Activated T-cell treated with anti-CD3 and anti-CD28 coated beads, Interleukin-2, amount 50 U/mL, for 72 hours (primary cell): Measurements from ENCODE around the gene PEX6. TPM values are rescaled to one million over a fixed set of nuclear protein-coding genes. Genes with fewer than 3 reads are reported as not detected.

ENCODE experiments used
- ATAC-seq, 2 donors: fragments of 150-1000 bp; cut with Tn5 transposase; replicated peaks in 1 of 2; 2 replicates each; pipeline ENCODE4 v1.10.0; 2021; ENCODE audit warnings: moderate library complexity in 2 of 2, mild to moderate bottlenecking in 1 of 2
- DNase-seq, 2 donors: peaks; one replicate each; pipeline ENCODE4 v3.0.0; 2021 to 2022; ENCODE audit warnings: mixed read lengths in 1 of 2
- H3K27ac Mint-ChIP-seq: one replicate; pipeline ENCODE4 v1.8.0; 2022; ENCODE audit warnings: mild to moderate bottlenecking, moderate library complexity, mixed read lengths
- H3K27me3 Mint-ChIP-seq: one replicate; pipeline ENCODE4 v1.8.0; 2022; ENCODE audit warnings: low read depth, mixed read lengths
- H3K36me3 Mint-ChIP-seq, 2 donors: one replicate each; pipeline ENCODE4 v1.8.0; 2022; ENCODE audit warnings: mixed read lengths in 2 of 2, mild to moderate bottlenecking in 1 of 2; ENCODE audit not compliant: insufficient read depth in 2 of 2
- H3K4me1 Mint-ChIP-seq: one replicate; pipeline ENCODE4 v1.8.0; 2022; ENCODE audit warnings: low read depth, mixed read lengths
- H3K4me3 Mint-ChIP-seq, 2 donors: one replicate each; pipeline ENCODE4 v1.8.0; 2022; ENCODE audit warnings: mild to moderate bottlenecking in 2 of 2, mixed read lengths in 2 of 2, moderate library complexity in 2 of 2
- H3K9me3 Mint-ChIP-seq, 2 donors: one replicate each; pipeline ENCODE4 v1.8.0; 2022; ENCODE audit warnings: mixed read lengths in 2 of 2
- total RNA-seq, 2 donors: library from RNA; stranded (reverse); gene quantifications; one replicate each; pipeline ENCODE4 v1.2.3, GENCODE V29; 2022

Gene PEX6
- total RNA-seq, 2 donors from 2014 or later = 28.0 to 31.5 TPM

DNA sequence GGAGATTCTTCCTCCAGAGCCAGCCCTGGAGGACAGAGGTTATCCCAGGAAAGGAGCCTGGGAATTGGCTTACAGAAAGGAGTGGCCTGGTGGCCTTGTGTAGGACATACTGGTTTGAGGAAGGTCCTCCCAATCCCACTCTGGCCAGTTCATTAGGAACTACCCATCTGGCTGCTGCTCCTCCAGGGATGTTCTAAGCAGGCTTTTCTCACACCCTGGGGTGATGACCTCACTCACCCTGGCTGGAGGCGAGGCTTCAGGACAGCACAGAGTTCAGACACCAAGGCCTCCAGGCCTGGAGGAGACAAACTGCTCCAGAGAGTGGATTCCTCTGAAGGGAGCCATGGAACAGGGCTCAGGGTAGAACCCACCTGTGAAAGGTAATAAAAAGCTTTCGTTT, 9.6 kb downstream of the PEX6 start:
- no peak for ATAC-seq
- Mint-ChIP-seq H3K4me3 (no peak overlapping the region), H3K27ac (no peak overlapping the region), H3K4me1 (peaks cover 8% of the 10 kb centered on the region), H3K9me3 (no peaks in the 10 kb centered on the region), H3K27me3 (no peaks in the 10 kb centered on the region), H3K36me3 (peaks cover 2 to 10% of the 10 kb centered on the region in 2 donors)
- DNase-seq = no peak

DNA sequence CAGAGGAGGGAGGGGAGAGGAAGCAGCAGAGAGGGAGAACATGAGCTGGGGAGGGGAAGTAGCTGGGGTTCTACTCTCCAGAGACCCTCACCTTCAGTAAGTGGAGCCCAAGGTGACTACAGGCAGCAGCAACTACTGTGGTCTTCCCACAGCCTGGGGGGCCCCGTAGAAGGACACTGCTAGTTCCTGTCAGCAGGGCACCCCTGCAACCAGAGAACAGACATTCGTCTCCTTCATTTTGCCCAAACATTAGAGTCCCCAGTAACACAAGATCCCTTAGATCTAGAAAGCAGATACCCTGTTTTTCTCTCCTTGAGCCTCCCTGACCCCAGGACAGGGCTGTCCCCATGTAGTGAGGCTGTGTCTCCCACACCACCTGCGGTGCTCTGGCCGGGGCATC, 10.2 kb downstream of the PEX6 start:
- no peak for DNase-seq
- peaks cover 8% of the 10 kb centered on the region for H3K4me1 Mint-ChIP-seq
- no peak overlapping the region for H3K27ac Mint-ChIP-seq
- no peak for ATAC-seq
- H3K9me3 Mint-ChIP-seq = no peaks in the 10 kb centered on the region
- H3K4me3 Mint-ChIP-seq = no peak overlapping the region
- peaks cover 2 to 10% of the 10 kb centered on the region in 2 donors for H3K36me3 Mint-ChIP-seq
- no peaks in the 10 kb centered on the region for H3K27me3 Mint-ChIP-seq

DNA sequence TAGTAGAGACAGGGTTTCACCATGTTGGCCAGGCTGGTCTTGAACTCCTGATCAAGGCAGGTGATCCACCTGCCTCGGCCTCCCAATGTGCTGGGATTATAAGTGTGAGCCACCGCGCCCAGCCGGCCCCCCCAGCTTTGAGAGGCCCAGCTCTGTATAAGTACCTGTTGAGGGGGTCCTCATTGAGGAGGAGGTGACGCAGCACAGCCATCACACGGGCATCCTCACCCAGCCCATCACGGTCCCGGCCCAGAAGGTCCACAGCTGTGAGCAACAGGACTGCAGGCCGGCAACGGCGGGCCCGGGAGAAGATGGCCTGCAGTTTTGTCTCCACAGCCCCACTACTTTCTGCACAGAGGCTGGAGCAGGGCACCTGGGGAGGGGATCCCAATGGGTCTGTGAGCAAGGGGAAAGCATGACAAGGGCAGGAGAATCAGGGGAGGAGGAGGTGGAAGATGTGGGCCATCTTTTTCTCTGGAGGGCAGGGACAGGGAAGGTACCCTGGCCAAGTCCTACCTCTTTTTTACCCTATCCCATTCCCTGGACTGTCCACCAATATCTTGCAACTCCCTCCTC, 10.8 kb downstream of the PEX6 start:
- ATAC-seq = no peak
- Mint-ChIP-seq H3K27ac (no peak overlapping the region), H3K4me3 (no peak overlapping the region), H3K36me3 (peaks cover 2 to 10% of the 10 kb centered on the region in 2 donors), H3K9me3 (no peaks in the 10 kb centered on the region), H3K27me3 (no peaks in the 10 kb centered on the region), H3K4me1 (peaks cover 8% of the 10 kb centered on the region)
- no peak for DNase-seq

DNA sequence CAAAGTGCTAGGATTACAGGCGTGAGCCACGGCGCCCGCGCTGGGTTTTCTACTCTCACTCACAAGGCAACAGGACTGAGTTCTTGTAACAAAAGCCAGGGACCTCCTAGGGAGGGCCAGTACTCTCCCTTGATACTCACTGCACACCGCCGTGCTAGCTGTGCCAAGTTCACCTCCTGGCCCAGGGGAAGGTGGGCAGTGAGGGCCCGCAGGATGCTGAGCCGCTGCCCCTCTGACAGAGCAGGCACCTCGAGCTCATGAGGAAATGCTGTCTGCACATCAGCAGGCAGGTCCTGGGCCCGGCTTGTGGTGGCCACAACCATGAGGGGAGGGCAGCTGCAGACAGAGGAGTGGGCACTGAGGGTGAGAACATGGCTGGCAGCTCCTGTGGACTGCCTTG, 11.8 kb downstream of the PEX6 start:
- H3K27ac Mint-ChIP-seq = no peak overlapping the region
- H3K27me3 Mint-ChIP-seq = no peaks in the 10 kb centered on the region
- ATAC-seq (no peak), DNase-seq (no peak)
- no peak overlapping the region for H3K4me3 Mint-ChIP-seq
- H3K36me3 Mint-ChIP-seq = peaks cover 2 to 8% of the 10 kb centered on the region in 2 donors
- H3K4me1 Mint-ChIP-seq = peaks cover 8% of the 10 kb centered on the region
- no peaks in the 10 kb centered on the region for H3K9me3 Mint-ChIP-seq

DNA sequence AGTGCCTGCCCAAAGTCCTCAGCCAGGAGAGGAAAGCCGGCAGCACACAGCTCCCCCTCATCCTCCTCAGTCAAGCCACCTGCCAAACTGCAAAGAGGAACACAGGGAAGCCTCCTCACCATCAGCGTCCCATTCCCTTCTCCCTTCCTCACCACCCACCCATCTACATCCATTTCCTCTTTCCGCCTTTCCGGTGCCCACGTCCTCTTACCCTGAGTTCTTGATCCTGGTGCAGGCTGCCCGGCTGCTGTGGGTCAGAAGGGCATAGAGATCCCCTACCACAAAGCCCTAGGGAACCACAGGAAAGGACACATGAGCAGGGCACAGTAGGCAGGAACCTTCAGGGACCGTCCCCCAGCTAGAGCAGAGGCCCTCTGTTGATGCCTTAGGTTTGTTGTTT, 12.4 kb downstream of the PEX6 start:
- Mint-ChIP-seq H3K27me3 (no peaks in the 10 kb centered on the region), H3K36me3 (peaks cover 2 to 8% of the 10 kb centered on the region in 2 donors), H3K4me3 (no peak overlapping the region), H3K9me3 (no peaks in the 10 kb centered on the region), H3K27ac (no peak overlapping the region), H3K4me1 (peaks cover 6% of the 10 kb centered on the region)
- no peak for ATAC-seq
- no peak for DNase-seq

DNA sequence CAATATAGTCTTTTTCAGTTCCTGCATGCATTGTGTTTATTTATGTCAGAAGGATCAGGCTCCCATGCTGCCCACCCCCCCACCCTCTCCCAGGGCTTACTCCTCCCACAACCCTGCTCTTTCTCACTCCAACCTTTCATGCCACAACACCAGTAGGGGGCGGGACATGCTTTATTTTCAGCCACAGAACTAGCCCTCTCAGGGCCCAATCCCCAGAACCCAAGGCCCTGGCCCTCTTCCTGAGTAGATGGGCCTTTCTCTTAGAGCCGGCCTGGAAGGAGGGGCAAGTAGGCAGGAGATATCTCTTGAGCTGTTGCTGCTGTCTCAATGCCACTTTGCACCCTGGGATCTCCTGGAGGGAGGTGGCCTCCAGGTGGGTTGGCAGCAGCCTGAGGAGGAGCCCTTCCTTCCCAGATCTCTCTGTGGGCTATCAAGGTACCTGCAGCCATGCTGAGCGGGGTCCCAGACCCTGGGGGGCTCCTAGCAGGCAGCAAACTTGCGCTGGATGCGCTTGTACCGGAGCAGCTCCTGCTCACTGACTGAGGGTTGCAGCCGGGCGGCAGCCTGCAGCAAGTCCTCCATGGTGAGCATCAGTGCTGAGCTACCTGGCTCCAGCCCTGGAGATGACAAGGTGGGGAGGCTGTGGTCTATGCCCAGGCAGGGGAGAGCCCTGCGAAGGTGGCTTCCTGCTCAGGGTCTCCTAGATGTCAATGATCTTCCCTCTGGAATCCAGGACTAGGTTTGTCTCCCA, 15.0 kb downstream of the PEX6 start:
- peaks cover 10% of the 10 kb centered on the region for H3K4me1 Mint-ChIP-seq
- H3K9me3 Mint-ChIP-seq = no peaks in the 10 kb centered on the region
- peak in 1 of 2 donors; percentile 36 for DNase-seq
- peak in 1 of 2 donors; percentile 30 for ATAC-seq
- no peak overlapping the region for H3K4me3 Mint-ChIP-seq
- H3K36me3 Mint-ChIP-seq = peaks cover 0 to 6% of the 10 kb centered on the region in 2 donors
- H3K27me3 Mint-ChIP-seq = peaks cover 8% of the 10 kb centered on the region
- no peak overlapping the region for H3K27ac Mint-ChIP-seq

DNA sequence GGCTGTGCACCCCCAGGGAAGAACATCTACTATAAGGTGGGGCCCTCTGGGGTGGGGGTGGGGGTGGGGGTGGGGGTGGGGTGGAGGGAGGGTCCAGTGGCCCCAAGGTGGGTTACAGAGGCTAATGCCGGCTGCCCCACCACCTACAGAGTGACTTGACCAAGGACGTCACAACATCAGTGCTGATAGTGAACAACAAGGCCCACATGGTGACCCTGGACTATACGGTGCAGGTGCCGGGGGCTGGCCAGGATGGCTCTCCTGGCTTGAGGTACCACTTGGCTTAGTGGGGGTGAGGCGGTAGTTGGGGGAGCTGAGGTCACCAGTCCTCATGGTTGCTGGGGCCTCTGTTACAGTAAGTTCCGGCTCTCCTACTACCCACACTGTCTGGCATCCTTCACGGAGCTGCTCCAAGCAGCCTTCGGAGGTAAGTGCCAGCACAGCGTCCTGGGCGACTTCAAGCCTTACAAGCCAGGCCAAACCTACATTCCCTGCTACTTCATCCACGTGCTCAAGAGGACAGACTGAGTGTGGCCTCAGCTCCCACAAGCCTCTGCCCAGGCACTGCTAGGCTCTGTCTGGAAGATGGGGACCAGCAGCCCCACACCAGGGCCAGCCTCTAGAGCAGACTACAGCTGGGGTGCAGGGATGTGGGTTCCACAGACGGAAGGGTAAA, 15.7 kb downstream of the PEX6 start:
- Mint-ChIP-seq H3K9me3 (no peaks in the 10 kb centered on the region), H3K36me3 (peaks cover 0 to 6% of the 10 kb centered on the region in 2 donors), H3K27ac (no peak overlapping the region), H3K4me1 (peaks cover 10% of the 10 kb centered on the region), H3K4me3 (no peak overlapping the region), H3K27me3 (peaks cover 8% of the 10 kb centered on the region)
- no peak for DNase-seq
- ATAC-seq = no peak

DNA sequence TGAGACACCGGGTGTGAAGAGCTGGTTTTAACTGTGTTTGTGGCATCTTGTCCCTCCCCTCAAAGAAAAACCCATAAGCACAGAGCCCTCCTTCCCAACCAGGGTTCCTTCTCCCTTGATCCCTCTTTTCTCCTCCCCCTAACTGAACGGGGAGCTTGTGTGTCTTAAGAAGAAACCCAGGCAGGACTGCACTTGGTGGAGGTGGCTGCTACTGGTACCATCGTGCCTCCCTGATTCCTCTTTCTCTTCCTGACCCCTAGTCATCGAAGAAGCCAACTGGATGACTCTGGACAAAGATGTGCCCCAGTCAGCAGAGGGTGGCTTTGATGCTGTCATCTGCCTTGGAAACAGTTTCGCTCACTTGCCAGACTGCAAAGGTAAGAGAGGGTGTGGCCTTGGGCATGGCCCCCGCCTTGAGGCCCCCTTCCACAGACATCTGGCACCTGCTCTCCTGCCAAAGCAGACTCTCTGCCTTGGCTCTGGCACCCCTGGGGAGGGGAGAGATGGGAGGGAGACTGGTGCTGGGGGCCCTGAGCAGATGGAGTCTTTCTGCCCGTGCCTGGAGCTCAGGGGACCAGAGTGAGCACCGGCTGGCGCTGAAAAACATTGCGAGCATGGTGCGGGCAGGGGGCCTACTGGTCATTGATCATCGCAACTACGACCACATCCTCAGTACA, 16.3 kb downstream of the PEX6 start:
- Mint-ChIP-seq H3K27me3 (peaks cover 8% of the 10 kb centered on the region), H3K4me3 (peak overlapping the region in 1 of 2 donors; percentile 7), H3K4me1 (peaks cover 10% of the 10 kb centered on the region), H3K36me3 (peaks cover 0 to 6% of the 10 kb centered on the region in 2 donors), H3K27ac (no peak overlapping the region), H3K9me3 (no peaks in the 10 kb centered on the region)
- DNase-seq = no peak
- ATAC-seq = no peak

DNA sequence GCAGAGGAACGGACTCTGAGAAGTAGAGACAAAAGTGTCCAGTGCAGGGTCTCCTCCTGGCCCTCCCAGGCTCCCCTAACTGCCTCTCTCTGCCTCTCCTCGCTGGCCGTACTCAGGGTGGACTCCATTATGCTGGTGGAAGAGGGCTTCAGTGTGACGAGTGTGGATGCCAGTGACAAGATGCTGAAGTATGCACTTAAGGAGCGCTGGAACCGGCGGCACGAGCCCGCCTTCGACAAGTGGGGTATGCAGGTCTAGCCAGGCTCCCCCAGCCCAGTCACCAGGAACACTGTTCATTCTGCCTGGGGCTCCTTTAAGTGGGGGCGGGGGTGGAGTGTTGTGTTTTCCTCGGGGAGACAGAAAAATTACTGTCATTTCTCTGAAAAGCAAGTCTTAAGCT, 16.9 kb downstream of the PEX6 start:
- peaks cover 10% of the 10 kb centered on the region for H3K4me1 Mint-ChIP-seq
- DNase-seq (no peak), ATAC-seq (no peak)
- peak overlapping the region in 1 of 2 donors; percentile 7 for H3K4me3 Mint-ChIP-seq
- no peak overlapping the region for H3K27ac Mint-ChIP-seq
- H3K9me3 Mint-ChIP-seq = no peaks in the 10 kb centered on the region
- H3K27me3 Mint-ChIP-seq = peaks cover 8% of the 10 kb centered on the region
- H3K36me3 Mint-ChIP-seq = peaks cover 0 to 6% of the 10 kb centered on the region in 2 donors

DNA sequence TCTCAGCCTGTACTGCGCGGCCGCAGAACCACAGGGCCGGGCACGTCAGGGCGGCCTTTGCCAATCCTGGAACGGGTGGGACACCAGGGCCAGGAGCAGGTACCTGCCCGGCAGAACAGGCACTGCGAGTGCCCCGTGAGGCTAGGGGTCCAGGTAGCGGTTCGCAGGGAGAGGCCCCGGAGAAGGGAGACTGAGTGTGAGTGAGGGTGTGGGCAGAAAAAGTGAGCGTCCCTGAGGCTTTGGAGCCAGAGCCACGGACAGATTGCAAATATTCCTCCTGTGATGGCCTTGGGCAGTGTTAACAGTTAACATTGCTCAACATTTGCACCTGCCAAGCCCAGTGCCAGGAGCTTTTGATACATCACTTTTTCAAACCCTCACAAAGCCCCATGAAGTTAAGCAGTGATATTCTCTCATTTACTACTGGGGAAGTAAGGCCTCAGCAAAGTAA, 17.9 kb downstream of the PEX6 start:
- Mint-ChIP-seq H3K27ac (no peak overlapping the region), H3K4me1 (peaks cover 10% of the 10 kb centered on the region), H3K9me3 (no peaks in the 10 kb centered on the region), H3K4me3 (peak overlapping the region; percentile 88 to 93), H3K27me3 (peaks cover 8% of the 10 kb centered on the region), H3K36me3 (peaks cover 0 to 2% of the 10 kb centered on the region in 2 donors)
- ATAC-seq (no peak), DNase-seq (no peak)

DNA sequence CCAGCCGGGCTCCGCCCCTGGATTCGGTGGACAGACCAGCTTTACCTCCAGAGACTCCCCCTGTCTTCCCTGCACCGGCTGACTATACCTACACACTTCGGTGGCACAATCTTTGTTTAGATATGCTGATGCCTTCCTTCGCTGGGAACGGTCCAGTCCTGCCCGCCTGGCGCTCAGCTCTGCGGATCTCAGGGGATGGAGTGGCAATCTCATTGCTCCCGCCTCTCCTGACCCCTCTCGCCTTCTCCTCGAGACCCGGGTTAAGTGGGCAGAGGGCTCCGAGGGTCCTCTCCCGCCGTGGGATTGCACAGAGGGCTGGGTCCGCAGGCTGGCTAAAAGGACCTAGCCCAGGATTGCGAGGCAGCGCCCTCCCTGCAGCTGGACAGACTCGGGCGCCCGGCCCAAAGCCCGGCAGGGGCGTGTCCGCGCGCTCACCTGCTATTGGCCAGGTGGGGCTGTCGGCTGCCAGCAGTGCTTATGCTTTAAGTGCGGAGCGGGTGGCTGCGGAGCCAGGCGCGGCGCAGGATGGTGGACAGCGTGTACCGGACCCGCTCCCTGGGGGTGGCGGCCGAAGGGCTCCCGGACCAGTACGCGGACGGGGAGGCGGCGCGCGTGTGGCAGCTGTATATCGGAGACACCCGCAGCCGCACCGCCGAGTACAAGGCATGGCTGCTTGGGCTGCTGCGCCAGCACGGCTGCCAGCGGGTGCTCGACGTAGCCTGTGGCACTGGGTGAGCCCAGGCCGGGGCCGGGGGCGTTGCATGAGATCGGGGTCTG, 18.6 kb downstream of the PEX6 start, which contains the start of gene GNMT:
GNMT (plus strand) TSS at position 512 of the 777 bp plus-strand sequence; CDS start at position 526, 14 bp downstream.
- Mint-ChIP-seq H3K9me3 (no peaks in the 10 kb centered on the region), H3K27ac (no peak within 1 kb of the TSS), H3K27me3 (peaks cover 8% of the 10 kb centered on the region), H3K4me3 (peak within 1 kb of the TSS; percentile 88 to 93), H3K4me1 (peaks cover 10% of the 10 kb centered on the region), H3K36me3 (no peaks in the 10 kb centered on the region)
- DNase-seq = peak; percentile 49 to 62
- ATAC-seq = peak; percentile 87 to 88

DNA sequence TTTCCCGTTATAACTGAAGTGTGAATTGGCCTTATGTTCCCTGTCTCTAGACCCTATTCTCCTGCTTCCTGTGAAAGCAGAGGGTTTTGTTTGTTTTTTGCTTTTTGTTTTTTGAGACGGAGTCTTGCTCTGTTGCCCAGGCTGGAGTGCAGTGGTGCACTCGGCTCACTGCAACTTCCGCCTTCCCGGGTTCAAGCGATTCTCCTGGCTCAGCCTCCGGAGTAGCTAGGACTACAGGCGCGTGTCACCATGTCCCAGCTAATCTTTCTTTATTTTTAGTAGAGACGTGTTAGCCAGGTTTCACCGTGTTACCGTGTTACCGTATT, 19.1 kb downstream of the PEX6 start:
- H3K36me3 Mint-ChIP-seq = no peaks in the 10 kb centered on the region
- H3K27me3 Mint-ChIP-seq = peaks cover 8% of the 10 kb centered on the region
- H3K4me3 Mint-ChIP-seq = peak overlapping the region; percentile 88 to 93
- ATAC-seq (no peak), DNase-seq (no peak)
- H3K27ac Mint-ChIP-seq = no peak overlapping the region
- H3K9me3 Mint-ChIP-seq = no peaks in the 10 kb centered on the region
- peaks cover 10% of the 10 kb centered on the region for H3K4me1 Mint-ChIP-seq
